Measurements from ENCODE around the gene CTSS.
A peak's percentile ranks its signal among the peaks of the same experiment; 100 is the strongest.
"Not testable (repeated sequence)": the region's sequence is repeated elsewhere in the genome, so short reads cannot be mapped to it uniquely, and the experiment has no call there.

Gene CTSS

DNA sequence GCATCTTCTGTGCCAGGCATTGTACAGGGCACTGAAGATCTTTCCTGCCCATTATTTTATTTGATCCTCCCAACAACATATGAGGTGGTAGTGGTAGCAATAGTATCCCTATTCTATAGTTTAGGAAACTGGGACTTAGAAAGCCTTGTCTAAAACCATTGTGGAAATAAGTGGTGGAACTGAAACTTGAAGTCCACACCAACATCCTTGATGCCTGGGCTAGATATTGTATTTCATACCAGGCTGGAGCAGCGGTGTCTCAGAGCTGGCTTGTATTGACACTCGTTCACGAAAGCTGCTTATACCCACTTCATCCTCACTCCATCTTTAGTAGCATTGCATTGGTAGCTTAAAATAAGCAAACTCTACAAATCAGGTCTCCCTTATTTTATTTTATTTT, 9.7 kb upstream of the CTSS start:
- DNase-seq (ENCODE audit: low spot score) = no peak

GRCh38 chr1:150772326-150772725, 6.7 kb upstream of the CTSS start:
- no peak for DNase-seq (ENCODE audit: low spot score)

DNA sequence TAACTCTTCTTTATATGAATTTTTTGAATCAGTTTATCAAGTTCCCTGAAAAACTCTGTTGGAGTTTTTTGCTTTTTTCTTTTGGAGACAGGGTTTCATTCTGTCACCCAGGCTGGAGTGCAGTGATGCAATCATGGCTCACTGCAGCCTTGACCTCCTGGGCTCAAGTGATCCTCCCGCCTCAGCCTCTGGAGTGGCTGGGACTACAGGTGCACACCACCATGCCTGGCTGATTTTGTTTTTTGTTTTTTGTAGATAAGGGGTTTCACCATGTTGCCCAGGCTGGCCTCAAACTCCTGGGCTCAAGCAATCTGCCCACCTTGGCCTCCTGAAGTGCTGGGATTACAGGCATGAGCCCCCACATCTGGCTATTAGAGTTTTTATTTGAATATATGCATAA, 2.1 kb upstream of the CTSS start:
- DNase-seq (ENCODE audit: low spot score) = not testable (repeated sequence)

DNA sequence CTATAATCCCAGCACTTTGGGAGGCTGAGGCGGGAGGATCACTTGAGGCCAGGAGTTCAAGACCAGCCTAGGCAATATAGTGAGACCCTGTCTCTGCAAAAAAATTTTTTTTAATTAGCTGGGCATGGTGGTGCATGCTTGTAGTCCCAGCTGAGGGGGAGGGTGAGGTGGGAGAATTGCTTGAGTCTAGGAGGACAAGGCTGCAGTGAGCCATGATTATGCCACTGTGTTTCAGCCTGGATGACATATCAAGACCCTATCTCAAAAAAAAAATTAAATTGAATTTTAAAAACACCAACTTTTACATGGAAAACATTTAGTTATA, 361 bp upstream of the CTSS start:
- not testable (repeated sequence) for DNase-seq (ENCODE audit: low spot score)

DNA sequence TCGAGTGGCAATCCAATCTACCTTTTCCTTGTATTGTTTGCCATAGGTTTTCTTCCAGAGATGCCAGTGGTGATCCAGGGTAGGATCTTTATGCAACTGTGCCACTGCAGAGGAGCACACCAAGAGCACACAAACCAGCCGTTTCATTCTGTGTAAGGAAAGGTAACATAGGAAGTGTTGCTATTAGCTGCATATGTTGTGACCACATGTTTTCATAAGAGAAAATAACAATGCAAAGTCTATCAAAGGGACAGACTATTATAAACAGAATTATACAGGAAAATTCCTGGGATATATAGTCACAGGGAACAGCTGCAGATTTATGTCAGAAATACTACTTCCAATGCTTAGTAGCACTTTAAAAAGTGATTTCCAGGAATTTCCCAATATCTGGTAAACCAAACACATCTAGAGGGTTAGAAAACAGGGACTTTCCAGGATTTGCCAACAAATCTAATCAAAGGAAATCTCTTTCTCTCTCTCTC, 919 bp downstream of the CTSS start:
- DNase-seq (ENCODE audit: low spot score) = peak; percentile 82

- DNase-seq (ENCODE audit: low spot score) = no peak
Observed at GRCh38 chr1:150763018-150763417, 2.6 kb downstream of the CTSS start.

DNA sequence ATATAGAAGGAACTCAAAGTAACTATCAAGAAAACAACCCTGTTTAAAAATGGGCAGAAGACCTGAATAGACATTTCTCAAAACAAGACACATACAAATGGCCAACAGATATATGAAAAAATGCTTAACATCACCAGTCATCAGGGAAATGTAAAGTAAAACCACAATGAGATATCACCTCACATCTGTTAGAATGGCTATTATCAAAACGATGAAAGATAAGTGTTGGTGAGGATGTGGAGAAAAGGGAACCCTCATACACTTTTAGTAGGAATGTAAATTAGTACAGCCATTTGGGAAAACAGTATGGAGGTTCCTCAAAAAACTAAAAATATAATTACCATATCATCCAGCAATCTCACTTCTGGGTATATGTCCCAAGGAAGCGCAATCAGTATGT, 3.0 kb downstream of the CTSS start:
- DNase-seq (ENCODE audit: low spot score) = no peak

- no peak for DNase-seq (ENCODE audit: low spot score)
Observed at GRCh38 chr1:150761801-150762200, 3.8 kb downstream of the CTSS start.

DNA sequence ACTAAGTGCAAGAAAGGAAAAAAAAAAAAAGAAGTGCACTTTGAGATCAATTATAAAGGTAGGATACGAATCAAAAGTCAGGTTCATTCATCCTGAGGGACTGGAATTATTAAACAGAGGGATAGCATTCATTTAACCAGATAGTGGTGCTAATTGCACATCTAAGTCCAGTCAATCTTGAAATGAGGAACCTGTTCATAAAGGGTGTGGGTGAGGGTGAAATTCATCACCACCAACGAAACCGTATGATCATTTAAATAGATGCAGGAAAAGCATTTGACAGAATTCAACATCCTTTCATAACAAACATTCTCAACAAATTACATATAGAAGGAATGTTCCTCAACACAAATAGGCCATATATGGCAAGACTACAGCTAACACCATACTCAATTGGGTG, 5.6 kb downstream of the CTSS start:
- DNase-seq (ENCODE audit: low spot score) = no peak

DNA sequence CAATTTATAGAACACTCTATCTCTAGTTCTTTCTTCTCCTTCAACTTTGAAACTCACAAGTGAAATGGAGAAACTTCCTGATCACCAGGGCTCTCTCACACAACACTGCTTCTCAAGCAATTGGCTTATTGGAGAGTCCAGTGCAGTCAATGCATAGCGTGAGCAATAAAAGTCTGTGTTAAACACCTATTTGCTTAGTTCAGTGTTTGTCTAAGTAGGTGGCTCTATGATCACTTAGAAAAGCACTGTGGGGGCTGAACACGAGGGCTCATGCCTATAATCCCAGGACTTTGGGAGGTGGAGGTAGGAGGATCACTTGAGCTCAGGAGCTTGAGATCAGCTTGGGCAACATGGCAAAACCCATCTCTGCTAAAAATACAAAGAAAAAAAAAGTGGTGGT, 12.2 kb downstream of the CTSS start:
- no peak for DNase-seq (ENCODE audit: low spot score)

GRCh38 chr1:150751443-150751842, 14.1 kb downstream of the CTSS start:
- no peak for DNase-seq (ENCODE audit: low spot score)

GRCh38 chr1:150749720-150750311, 15.8 kb downstream of the CTSS start:
- no peak for DNase-seq (ENCODE audit: low spot score)

GRCh38 chr1:150748878-150749719, 16.5 kb downstream of the CTSS start:
- no peak for DNase-seq (ENCODE audit: low spot score)

DNA sequence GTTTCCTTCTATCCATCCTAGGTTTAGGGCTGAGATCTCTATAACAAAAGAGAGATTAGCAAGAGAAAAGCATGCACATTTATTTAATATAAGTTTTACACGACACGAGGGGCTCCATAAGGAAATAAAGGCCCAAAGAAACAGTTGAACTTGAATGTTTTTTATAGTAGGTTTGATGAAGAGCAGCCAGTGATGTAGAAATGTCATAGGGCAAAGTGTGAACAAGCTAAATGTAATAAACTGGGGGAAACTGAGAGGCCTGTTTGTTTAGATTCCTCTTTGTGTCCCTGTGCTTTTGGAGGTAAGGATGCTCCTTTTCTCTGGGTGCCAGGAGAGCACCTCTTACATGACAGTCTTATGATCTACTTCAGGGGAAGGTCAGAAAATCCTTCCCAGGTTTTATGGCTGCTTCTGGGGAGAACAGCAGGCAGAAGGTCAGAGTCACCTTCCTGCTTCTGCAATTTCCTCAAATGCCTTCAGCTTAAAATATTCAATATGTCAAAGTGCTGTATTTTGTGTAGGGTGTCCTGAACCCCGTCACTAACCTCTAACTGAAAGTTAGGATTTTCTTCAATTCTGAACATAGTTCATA, 35.4 kb downstream of the CTSS start:
- no peak for DNase-seq (ENCODE audit: low spot score)

GRCh38 chr1:150724336-150724735, 41.2 kb downstream of the CTSS start:
- no peak for DNase-seq (ENCODE audit: low spot score)

DNA sequence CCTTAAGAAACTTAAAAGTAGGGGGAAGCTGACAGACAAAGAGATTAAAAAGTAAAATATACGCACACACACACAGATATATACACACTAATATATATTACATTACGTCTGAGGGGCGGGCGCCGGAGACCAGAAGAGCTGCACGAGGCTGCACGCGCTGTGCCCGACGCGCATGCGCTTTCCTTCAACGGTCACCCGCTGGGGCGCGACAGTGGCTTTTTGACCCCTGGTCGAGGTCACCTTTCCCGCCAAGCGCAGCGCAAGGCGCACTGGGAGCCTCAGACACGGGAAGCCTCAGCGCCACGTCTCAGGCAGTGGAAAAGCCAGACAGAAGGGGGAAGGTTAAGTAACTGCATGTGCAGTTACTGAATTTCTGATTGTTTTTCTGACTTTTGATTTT, 44.9 kb downstream of the CTSS start, which contains the start of gene HORMAD1:
Gene HORMAD1, minus strand, starts transcription at position 193 of the 400 bp plus-strand sequence. CDS start 1,390 bp downstream, outside the sequence.
- no peak for DNase-seq (ENCODE audit: low spot score)

- no peak for DNase-seq (ENCODE audit: low spot score)
Observed at GRCh38 chr1:150720098-150720497, 45.5 kb downstream of the CTSS start.

DNA sequence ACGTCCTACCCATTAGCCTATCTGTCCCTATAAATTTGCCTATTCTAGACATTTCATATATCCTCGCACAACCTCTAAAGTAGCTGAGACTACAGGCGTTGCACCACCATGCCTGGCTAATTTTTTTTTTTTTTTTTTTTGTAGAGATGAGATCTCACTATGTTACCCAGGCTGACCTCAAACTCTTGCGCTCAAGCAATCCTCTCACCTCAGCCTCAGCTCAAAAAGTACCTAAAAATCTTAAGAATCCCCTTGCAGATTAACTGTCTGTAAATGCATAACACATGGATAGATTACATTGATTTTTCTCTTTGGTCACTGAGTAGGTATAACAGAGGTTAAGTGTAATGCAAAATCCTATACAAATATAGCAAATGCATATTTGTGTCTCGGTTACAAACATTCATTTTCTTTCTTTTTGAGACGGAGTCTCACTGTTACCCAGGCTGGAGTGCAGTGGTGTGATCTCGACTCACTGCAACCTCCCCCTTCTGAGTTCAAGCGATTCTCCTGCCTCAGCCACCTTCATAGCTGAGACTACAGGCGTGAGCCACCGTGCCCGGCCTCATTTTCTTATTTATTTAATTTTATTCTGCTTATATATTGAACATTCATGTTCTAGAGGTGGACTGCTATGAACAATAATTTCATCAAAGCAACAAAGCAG, 47.2 kb downstream of the CTSS start:
- no peak for DNase-seq (ENCODE audit: low spot score)

DNA sequence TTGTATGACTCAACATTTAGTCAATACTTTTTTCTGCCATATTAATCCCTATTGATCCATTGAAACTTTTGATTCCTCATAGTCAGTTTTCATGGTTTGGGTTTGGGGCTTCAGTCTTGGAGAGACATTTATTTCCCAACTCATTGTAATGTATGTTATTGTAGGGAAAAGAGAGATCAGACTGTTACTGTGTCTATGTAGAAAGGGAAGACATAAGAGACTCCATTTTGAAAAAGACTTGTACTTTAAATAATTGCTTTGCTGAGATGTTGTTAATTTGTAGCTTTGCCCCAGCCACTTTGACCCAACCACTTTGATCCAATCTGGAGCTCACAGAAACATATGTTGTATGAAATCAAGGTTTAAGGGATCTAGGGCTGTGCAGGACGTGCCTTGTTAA, 56.5 kb downstream of the CTSS start:
- DNase-seq (ENCODE audit: low spot score) = not testable (repeated sequence)

- no peak for DNase-seq (ENCODE audit: low spot score)
Observed at GRCh38 chr1:150708595-150708994, 57.0 kb downstream of the CTSS start.

DNA sequence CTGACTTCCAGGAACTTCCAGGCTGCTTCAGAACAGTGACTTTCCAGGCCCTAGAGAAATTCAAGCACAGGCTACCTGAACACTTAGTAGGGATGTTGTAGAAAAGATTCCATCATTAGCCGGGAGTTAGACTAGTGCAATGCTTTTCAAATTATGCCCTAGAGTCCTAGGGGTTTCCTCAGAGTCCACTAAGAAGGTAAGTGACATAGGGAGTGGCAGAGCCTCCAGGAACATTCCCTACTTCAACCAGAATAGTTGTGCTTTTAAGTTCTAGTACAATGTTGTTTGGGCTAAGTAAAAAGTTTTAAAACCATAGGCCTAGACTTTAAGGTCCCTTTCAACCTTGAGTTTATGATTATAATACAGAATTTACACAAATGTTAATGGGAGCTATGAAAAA, 59.5 kb downstream of the CTSS start:
- no peak for DNase-seq (ENCODE audit: low spot score)

- DNase-seq (ENCODE audit: low spot score) = no peak
Observed at GRCh38 chr1:150703427-150703826, 62.2 kb downstream of the CTSS start.

All from kidney tubule cell (primary cell).